ENCODE data around the gene TSSK2.
"Not testable (repeated sequence)": the region's sequence is repeated elsewhere in the genome, so short reads cannot be mapped to it uniquely, and the experiment has no call there.

- not testable (repeated sequence) for TF ChIP-seq CTCF (IDR thresholded peaks at IDR 0.05; ENCODE audit: control extremely low read depth in 1 of 3, insufficient read depth in 1 of 3, low read depth in 1 of 3, low read length in 3 of 3); JUND (IDR thresholded peaks at IDR 0.05; ENCODE audit: low read length); CHD2 (IDR thresholded peaks at IDR 0.05; ENCODE audit: low read length); POLR2AphosphoS5 (IDR thresholded peaks at IDR 0.05; ENCODE audit: low read depth, low read length); TAF7 (optimal IDR thresholded peaks at IDR 0.05; ENCODE audit: borderline replicate concordance, low read depth, low read length); EP300 (IDR thresholded peaks at IDR 0.05; ENCODE audit: borderline replicate concordance in 1 of 2, low read depth in 2 of 2, low read length in 2 of 2)
Measured at GRCh38 chr22:19084586-19084985, 46.5 kb upstream of the TSSK2 start.

Data from H1 (cell line).